Measurements from ENCODE around the gene GHRL. TPM values are rescaled to one million over a fixed set of nuclear protein-coding genes. Genes with fewer than 3 reads are reported as not detected.

GHRL gene
- polyA plus RNA-seq, 3 donors, result 2.4 to 4.0 (median 2.7) TPM

DNA sequence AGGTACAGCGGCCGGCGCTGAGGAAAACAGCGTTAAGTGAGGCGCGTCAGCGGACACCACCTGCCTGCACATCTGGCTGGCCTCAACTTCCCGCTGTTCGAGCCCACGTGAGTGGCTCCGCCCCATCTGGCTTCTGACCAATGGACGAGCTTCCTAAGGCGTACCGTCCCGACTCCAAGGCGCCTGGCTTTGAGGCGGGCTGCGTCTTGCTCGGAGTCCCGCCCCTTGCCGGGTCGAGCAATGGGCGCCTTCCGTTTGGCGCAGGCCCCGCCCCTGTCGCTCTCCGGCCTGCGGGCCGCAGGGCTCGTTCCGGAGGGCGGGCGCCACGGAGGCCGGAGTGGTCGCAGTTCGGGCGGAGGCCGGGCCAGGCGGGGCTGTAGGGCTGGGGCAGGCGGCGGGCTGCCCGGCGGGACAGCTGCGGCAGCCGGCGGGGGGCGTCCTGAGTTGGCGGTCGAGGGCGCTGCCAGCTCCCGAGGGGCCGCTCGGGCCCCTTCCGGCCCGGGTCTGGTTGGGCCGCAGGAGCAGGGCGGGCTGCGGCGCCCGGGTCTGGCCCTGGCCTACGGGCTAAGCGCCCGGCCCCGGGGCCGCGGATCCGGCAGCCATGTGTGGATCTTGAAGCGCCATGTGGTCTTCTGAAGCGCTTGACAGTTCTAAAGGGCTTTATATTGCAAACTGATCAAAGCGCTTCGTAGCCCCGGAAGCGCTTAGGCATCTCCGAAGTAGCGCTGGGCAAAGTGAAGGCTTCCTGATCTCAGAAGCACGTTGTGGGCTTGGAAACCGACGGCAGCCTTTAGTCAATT, 44.4 kb downstream of the GHRL start, which contains the start of gene TATDN2:
TATDN2 (plus strand) TSS at position 276 of the 800 bp plus-strand sequence. CDS start 742 bp downstream, outside the sequence.
- DNase-seq (ENCODE audit: low read depth in 3 of 3, low spot score in 2 of 3), result peak; percentile 74 to 86 (median 80)

DNA sequence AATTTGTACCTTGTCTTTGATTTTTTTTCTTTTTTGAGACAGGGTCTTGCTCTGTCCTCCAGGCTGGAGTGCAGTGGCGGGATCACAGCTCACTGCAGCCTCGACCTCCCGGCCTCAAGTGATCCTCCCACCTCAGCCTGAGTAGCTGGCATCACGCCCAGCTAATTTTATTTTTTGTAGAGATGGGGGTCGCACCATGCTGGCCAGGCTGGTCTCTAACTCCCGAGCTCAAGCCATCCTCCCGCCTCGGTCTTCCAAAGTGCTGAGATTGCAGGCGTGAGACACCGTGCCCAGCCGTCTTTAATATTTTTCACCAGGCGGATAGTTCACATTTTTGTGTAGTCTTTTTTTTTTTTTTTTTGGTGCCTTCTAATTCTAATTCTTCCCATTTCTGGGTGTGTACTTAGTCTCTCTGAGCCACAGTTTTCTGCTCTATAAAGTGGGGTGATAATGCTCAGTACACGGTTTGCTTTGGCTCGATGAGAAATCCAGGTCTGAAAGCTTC, 45.0 kb downstream of the GHRL start:
- DNase-seq (ENCODE audit: low read depth in 3 of 3, low spot score in 2 of 3), result no peak

DNA sequence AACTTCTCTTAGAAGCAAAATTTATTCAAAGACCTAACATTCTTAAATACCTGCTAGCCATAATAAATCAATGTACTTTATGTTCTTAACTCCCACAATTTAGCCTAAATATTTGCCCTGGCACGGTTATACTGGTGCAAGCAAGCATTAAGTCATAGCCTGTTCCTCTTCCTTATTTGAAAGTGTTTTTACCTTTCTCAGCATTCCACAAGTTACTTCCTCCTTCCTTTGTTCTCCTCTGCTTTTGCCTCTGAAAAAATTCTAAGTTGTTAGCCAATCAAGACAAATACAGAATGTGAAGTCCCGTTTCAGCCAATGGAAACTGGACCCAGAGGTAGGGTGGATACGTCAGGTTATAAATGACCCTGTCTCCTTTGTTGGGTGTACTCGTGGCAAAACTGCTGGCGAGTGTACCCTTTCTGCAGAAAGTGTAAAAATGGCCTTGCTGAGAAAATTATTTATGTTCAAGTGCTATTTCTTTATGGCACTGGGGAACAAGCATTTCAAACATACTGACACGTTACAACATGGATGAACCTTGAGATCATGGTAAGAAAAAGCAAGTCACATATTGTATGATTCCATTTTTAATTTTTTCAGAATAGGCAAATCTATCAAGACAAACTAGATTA, 47.5 kb downstream of the GHRL start:
- no peak for DNase-seq (ENCODE audit: low read depth in 3 of 3, low spot score in 2 of 3)

DNA sequence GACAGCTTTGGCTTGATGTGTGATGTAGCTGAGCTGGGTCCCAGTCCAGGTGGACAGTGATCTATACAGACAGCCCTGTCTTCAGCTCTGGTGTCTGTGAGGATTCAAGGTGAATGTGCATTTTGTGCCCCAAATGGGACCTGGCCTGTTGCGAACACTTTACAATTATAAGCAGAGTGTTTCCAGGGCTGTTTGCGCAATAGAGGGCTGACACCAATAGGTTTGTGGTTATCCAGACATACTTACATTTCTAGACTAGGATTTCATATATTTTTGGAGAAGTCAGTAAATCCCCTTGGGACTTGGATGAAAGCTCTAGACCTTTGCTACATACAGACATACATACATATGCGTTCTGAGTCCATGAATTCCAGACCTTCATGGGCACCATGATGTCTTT, 48.7 kb downstream of the GHRL start:
- DNase-seq (ENCODE audit: low read depth in 3 of 3, low spot score in 2 of 3), result no peak

DNA sequence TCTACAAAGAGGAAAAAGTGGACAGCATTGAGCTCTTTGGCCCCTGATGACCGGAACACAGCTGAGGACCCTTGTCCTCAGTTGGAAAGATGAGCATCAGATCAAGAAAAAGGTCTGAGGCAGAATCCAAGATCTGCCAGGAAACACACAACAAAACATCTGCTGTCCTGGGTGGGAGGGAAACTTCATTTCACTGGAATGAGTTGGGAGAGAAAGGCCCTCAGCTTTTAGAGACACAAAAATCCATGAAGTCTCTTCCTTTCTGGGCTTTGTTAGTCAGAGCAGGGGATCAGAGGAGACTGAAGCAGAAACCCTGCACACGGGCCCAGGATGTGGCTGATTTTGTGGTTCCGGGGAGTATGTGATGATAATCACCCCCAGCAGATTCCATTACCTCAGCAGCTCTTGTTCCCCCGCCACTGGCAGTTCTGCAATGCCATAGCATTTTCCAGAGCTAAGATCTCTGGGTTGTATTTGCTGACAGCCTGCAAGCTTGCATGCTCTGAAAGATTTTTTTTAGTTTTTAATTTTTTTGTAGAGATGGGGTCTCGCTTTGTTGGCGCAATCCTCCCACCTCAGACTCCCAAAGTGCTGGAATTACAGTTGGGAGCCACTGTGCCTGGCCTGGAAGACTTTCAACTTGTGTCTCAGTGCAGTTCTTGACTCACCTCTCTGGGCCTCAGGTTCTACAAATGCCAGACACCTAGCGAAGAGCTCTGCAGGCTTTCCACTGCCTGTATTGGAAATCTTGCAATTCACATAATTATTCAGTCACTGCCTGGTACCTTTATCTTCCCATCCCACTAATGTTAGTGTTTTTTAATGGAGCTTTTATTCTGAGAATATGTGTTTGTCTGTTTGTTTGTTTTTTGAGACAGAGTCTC, 50.3 kb downstream of the GHRL start:
- DNase-seq (ENCODE audit: low read depth in 3 of 3, low spot score in 2 of 3), result no peak

DNA sequence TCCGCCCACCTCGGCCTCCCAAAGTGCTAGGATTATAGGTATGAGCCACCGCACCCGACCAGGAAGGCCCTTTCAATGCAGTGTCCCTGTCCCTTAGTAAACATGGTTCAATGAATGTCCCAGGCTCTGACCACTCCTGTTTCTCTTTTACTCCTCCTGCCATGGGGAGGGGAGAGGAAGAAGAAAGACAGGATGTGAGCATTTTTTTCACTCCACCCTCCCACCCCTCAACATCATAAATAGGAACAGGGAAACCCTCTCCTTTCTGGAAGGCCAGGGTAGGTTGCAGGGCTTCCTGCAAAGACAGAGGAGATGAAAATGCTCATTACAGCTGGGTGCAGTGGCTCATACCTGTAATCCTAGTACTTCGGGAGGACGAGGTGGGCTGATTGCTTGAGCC, 51.9 kb downstream of the GHRL start:
- DNase-seq (ENCODE audit: low read depth in 3 of 3, low spot score in 2 of 3), result no peak

DNA sequence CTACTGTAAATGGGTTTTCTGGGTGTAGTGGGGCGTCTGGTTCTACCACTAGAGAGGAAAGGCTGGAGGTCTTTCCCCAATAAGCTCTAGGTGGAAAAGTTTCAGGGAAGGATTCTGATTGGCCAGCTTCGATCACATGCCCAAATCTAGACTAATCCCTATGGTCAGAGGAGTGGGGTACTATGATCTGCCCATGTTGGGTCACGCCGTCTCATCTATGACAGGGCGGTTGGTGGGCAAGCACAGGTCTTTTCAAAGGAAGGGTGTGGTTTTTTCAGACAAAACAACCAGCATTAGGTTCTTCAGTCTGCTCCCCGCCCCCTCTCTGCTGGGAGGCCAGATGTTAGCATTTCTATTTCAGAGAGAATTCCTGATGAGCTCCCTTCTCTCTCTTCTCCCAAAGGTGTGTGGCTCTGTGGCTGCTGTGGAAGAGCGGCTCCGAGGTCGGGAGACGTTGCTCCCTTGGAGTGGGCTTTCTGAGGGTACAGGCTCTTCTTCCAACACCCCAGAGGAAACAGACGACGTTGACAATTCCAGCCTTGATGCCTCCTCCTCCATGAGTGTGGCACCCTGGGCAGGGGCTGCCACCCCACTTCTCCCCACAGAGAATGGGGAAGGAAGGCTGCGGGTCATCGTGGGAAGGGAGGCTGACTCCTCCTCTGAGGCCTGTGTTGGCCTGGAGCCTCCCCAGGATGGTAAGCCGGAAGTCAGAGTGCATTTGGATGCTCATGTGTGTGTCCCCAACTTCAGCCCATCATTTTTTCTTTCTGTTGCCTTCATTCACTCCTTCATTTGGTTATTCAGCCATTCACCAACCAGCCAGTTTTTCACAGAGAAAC, 54.2 kb downstream of the GHRL start:
- DNase-seq (ENCODE audit: low read depth in 3 of 3, low spot score in 2 of 3), result no peak

Other genes starting within 250 kb of the GHRL start
- not detected for gene FANCD2OS, start 184.7 kb downstream of the GHRL start, polyA plus RNA-seq (ENCODE audit: insufficient read length in 3 of 3)
- gene BRK1, start 177.3 kb downstream of the GHRL start, polyA plus RNA-seq (ENCODE audit: insufficient read length in 3 of 3), result 100 to 1,000 TPM; 215 to 235 (median 220) TPM
- gene VHL, start 151.2 kb downstream of the GHRL start, polyA plus RNA-seq (ENCODE audit: insufficient read length in 3 of 3), result 10 to 100 TPM; 78.0 to 81.3 (median 78.5) TPM
- under 1 TPM; 0.69 to 0.99 (median 0.97) TPM for gene IRAK2, start 128.0 kb downstream of the GHRL start, polyA plus RNA-seq (ENCODE audit: insufficient read length in 3 of 3)
- 10 to 100 TPM; 35.1 to 36.2 (median 36.1) TPM for gene TATDN2, start 44.5 kb downstream of the GHRL start, polyA plus RNA-seq (ENCODE audit: insufficient read length in 3 of 3)
- gene SEC13, start 28.2 kb upstream of the GHRL start, polyA plus RNA-seq (ENCODE audit: insufficient read length in 3 of 3), result 100 to 1,000 TPM; 111 to 120 (median 114) TPM
- under 1 TPM; 0.36 to 0.55 (median 0.40) TPM for gene ATP2B2, start 212.6 kb upstream of the GHRL start, polyA plus RNA-seq (ENCODE audit: insufficient read length in 3 of 3)

Data from right renal cortex interstitium (tissue), 3 donors.